GM19099 (cell line): Measurements from ENCODE around the gene DTNBP1.

ENCODE experiments used
- POLR2A ChIP-seq: IDR thresholded peaks from 3 replicates; pipeline ENCODE4 v1.6.1; 2011; ENCODE audit warnings: low read depth; ENCODE audit not compliant: insufficient read length; ENCODE audit errors: extremely low read depth

Gene DTNBP1

GRCh38 chr6:15620611-15621010 is 42.2 kb downstream of the DTNBP1 start:
- TF ChIP-seq POLR2A: no peak

- no peak for TF ChIP-seq POLR2A
Observed at GRCh38 chr6:15619330-15619729, 43.5 kb downstream of the DTNBP1 start.

GRCh38 chr6:15618685-15619084 is 44.1 kb downstream of the DTNBP1 start:
- TF ChIP-seq POLR2A: no peak

- no peak for TF ChIP-seq POLR2A
Observed at GRCh38 chr6:15616261-15616660, 46.6 kb downstream of the DTNBP1 start.

GRCh38 chr6:15615802-15616201 is 47.0 kb downstream of the DTNBP1 start:
- no peak for TF ChIP-seq POLR2A

GRCh38 chr6:15614277-15614676 is 48.6 kb downstream of the DTNBP1 start:
- TF ChIP-seq POLR2A: no peak

- TF ChIP-seq POLR2A: no peak
Observed at GRCh38 chr6:15608396-15608795, 54.4 kb downstream of the DTNBP1 start.

- TF ChIP-seq POLR2A: no peak
Observed at GRCh38 chr6:15607603-15608002, 55.2 kb downstream of the DTNBP1 start.

- TF ChIP-seq POLR2A: no peak
Observed at GRCh38 chr6:15606347-15606746, 56.5 kb downstream of the DTNBP1 start.

- TF ChIP-seq POLR2A: no peak
Observed at GRCh38 chr6:15604843-15605242, 58.0 kb downstream of the DTNBP1 start.

GRCh38 chr6:15602154-15602553 is 60.7 kb downstream of the DTNBP1 start:
- TF ChIP-seq POLR2A: no peak

GRCh38 chr6:15598273-15598798 is 64.5 kb downstream of the DTNBP1 start:
- no peak for TF ChIP-seq POLR2A

- no peak for TF ChIP-seq POLR2A
Observed at GRCh38 chr6:15596186-15596896, 66.5 kb downstream of the DTNBP1 start.

GRCh38 chr6:15595461-15596173 is 67.2 kb downstream of the DTNBP1 start:
- no peak for TF ChIP-seq POLR2A

- no peak for TF ChIP-seq POLR2A
Observed at GRCh38 chr6:15594512-15595259, 68.1 kb downstream of the DTNBP1 start.
